Testis (tissue), 2 donors: ENCODE results near the gene XPNPEP1.

Experiments
- CTCF ChIP-seq, 3 experiments: fragments of 450-650 bp in 2 of 3; fragments of 200-600 bp in 1 of 3; sonication (generic) in 1 of 3; IDR thresholded peaks; one replicate each; pipeline ENCODE4 v1.5.1; 2016 to 2019; ENCODE audit warnings: antibody characterized with exemption in 3 of 3, mild to moderate bottlenecking in 2 of 3, moderate library complexity in 1 of 3
- POLR2A ChIP-seq: fragments of 450-650 bp; IDR thresholded peaks from one replicate; pipeline ENCODE4 v1.6.1; 2017; ENCODE audit warnings: antibody characterized with exemption, mild to moderate bottlenecking, moderate library complexity

GRCh38 chr10:109821672-109822071 is 101.6 kb downstream of the XPNPEP1 start:
- TF ChIP-seq CTCF (IDR thresholded peaks at IDR 0.05) (no peak), POLR2A (no peak)
